GM08714 (cell line): ENCODE results near the gene TMPO.
"Not testable (repeated sequence)": the region's sequence is repeated elsewhere in the genome, so short reads cannot be mapped to it uniquely, and the experiment has no call there.

Experiments used
- H3K4me3 ChIP-seq: fragments of 200-500 bp; sonication (Bioruptor generic); 2 replicates; pipeline ENCODE4 v1.5.1; 2014; ENCODE audit warnings: mild to moderate bottlenecking, low read length, inconsistent platforms
- ZNF274 ChIP-seq: IDR thresholded peaks from 2 replicates; pipeline ENCODE4 v1.6.1; 2012; ENCODE audit warnings: mild to moderate bottlenecking, low read depth, low read length

TMPO gene

GRCh38 chr12:98579347-98579746 lies 64.0 kb downstream of the TMPO start:
- no peak overlapping the region for H3K4me3 ChIP-seq
- no peak for TF ChIP-seq ZNF274

- no peak overlapping the region for H3K4me3 ChIP-seq
- no peak for TF ChIP-seq ZNF274
These were observed 64.4 kb downstream of the TMPO start for GRCh38 chr12:98579835-98580234.

GRCh38 chr12:98580695-98581094 lies 65.3 kb downstream of the TMPO start:
- TF ChIP-seq ZNF274: no peak
- no peak overlapping the region for H3K4me3 ChIP-seq

GRCh38 chr12:98581101-98581500 lies 65.7 kb downstream of the TMPO start:
- no peak for TF ChIP-seq ZNF274
- no peak overlapping the region for H3K4me3 ChIP-seq

GRCh38 chr12:98582093-98582492 lies 66.7 kb downstream of the TMPO start:
- no peak for TF ChIP-seq ZNF274
- H3K4me3 ChIP-seq: no peak overlapping the region

- no peak for TF ChIP-seq ZNF274
- H3K4me3 ChIP-seq: no peak overlapping the region
These were observed 71.7 kb downstream of the TMPO start for GRCh38 chr12:98587084-98587483.

GRCh38 chr12:98591209-98591608 lies 75.8 kb downstream of the TMPO start:
- TF ChIP-seq ZNF274: no peak
- H3K4me3 ChIP-seq: no peak overlapping the region

- no peak for TF ChIP-seq ZNF274
- peak overlapping the region; percentile 53 for H3K4me3 ChIP-seq
These were observed 77.5 kb downstream of the TMPO start for GRCh38 chr12:98592825-98593322.

- TF ChIP-seq ZNF274: no peak
- peak within 1 kb of the TSS; percentile 83 for H3K4me3 ChIP-seq
These were observed 78.1 kb downstream of the TMPO start, which contains the start of gene SLC25A3 for GRCh38 chr12:98593351-98594049. Gene SLC25A3 (plus strand): TSS chr12:98593686. CDS start chr12:98593979, 293 bp downstream.

- peak overlapping the region; percentile 83 for H3K4me3 ChIP-seq
- no peak for TF ChIP-seq ZNF274
These were observed 78.9 kb downstream of the TMPO start for GRCh38 chr12:98594050-98594835.

GRCh38 chr12:98595243-98595988 lies 80.0 kb downstream of the TMPO start:
- H3K4me3 ChIP-seq: peak overlapping the region; percentile 83; the same call in 1 of the 2 replicates
- no peak for TF ChIP-seq ZNF274

- not testable (repeated sequence) for H3K4me3 ChIP-seq
These were observed 81.9 kb downstream of the TMPO start for GRCh38 chr12:98597313-98597712.
